A549 (cell line): Measurements from ENCODE around the gene HP.

Source experiments
- CEBPB ChIP-seq, 2 experiments: fragments of >200 bp in 1 of 2; sonication (Bioruptor Twin) in 1 of 2; formaldehyde crosslinking in 1 of 2; IDR thresholded peaks; 2 replicates each; pipeline ENCODE4 v1.6.1; 2012 to 2016
- CHD4 ChIP-seq: fragments of 200-600 bp; sonication (generic); IDR thresholded peaks from 2 replicates; pipeline ENCODE4 v1.6.1; 2016; ENCODE audit warnings: antibody characterized with exemption, mild to moderate bottlenecking, borderline replicate concordance
- CTCF ChIP-seq: fragments of >200 bp; sonication (Bioruptor Twin); formaldehyde crosslinking; IDR thresholded peaks from 3 replicates; pipeline ENCODE4 v1.5.1; 2016
- ESRRA ChIP-seq: fragments of 150-350 bp; IDR thresholded peaks from 2 replicates; pipeline ENCODE4 v1.6.1; 2014; ENCODE audit warnings: mild to moderate bottlenecking, low read length, borderline replicate concordance
- MAX ChIP-seq: IDR thresholded peaks from 2 replicates; pipeline ENCODE4 v1.6.1; 2012
- MAZ ChIP-seq: fragments of 150-350 bp; IDR thresholded peaks from 2 replicates; pipeline ENCODE4 v1.6.1; 2014; ENCODE audit warnings: antibody characterized with exemption, low read depth, low read length, borderline replicate concordance
- POLR2A ChIP-seq: IDR thresholded peaks from 2 replicates; pipeline ENCODE4 v1.6.1; 2012; ENCODE audit warnings: mild to moderate bottlenecking, low read length
- RAD21 ChIP-seq, 2 experiments: fragments of >200 bp in 1 of 2; sonication (Bioruptor Twin) in 1 of 2; formaldehyde crosslinking in 1 of 2; IDR thresholded peaks in 1 of 2; conservative IDR thresholded peaks in 1 of 2; 2 replicates in 1 of 2; 3 replicates in 1 of 2; pipeline ENCODE4 v1.6.1; 2012 to 2018; ENCODE audit warnings: inconsistent platforms in 1 of 2
- RFX5 ChIP-seq: fragments of 450-650 bp; IDR thresholded peaks from 2 replicates; pipeline ENCODE4 v1.7.1; 2014; ENCODE audit warnings: antibody characterized with exemption, mild to moderate bottlenecking, moderate library complexity
- SMC3 ChIP-seq: fragments of >200 bp; sonication (Bioruptor Twin); formaldehyde crosslinking; IDR thresholded peaks from 3 replicates; pipeline ENCODE4 v1.6.1; 2018; ENCODE audit warnings: inconsistent platforms
- SREBF2 ChIP-seq: fragments of 450-650 bp; IDR thresholded peaks from 2 replicates; pipeline ENCODE4 v1.6.1; 2014; ENCODE audit warnings: mild to moderate bottlenecking, moderate library complexity
- TF ChIP-seq, protein P1 (sequence below): fragments of 200-600 bp; sonication (generic); IDR thresholded peaks from 2 replicates; pipeline ENCODE4 v1.6.1; 2016; ENCODE audit warnings: antibody characterized with exemption, mild to moderate bottlenecking, moderate library complexity

GRCh38 chr16:72098936-72099335, 44.6 kb downstream of the HP start:
- TF ChIP-seq POLR2A (no peak), ESRRA (no peak), CHD4 (no peak), SREBF2 (no peak), CTCF (no peak), MAX (no peak), CEBPB (IDR thresholded peaks at IDR 0.05) (no peak), SMC3 (no peak), RFX5 (no peak), MAZ (no peak), RAD21 (conservative IDR thresholded peaks at IDR 0.05 in 1 of 2, IDR thresholded peaks at IDR 0.05 in 1 of 2) (no peak)
- TF ChIP-seq, protein P1, sequence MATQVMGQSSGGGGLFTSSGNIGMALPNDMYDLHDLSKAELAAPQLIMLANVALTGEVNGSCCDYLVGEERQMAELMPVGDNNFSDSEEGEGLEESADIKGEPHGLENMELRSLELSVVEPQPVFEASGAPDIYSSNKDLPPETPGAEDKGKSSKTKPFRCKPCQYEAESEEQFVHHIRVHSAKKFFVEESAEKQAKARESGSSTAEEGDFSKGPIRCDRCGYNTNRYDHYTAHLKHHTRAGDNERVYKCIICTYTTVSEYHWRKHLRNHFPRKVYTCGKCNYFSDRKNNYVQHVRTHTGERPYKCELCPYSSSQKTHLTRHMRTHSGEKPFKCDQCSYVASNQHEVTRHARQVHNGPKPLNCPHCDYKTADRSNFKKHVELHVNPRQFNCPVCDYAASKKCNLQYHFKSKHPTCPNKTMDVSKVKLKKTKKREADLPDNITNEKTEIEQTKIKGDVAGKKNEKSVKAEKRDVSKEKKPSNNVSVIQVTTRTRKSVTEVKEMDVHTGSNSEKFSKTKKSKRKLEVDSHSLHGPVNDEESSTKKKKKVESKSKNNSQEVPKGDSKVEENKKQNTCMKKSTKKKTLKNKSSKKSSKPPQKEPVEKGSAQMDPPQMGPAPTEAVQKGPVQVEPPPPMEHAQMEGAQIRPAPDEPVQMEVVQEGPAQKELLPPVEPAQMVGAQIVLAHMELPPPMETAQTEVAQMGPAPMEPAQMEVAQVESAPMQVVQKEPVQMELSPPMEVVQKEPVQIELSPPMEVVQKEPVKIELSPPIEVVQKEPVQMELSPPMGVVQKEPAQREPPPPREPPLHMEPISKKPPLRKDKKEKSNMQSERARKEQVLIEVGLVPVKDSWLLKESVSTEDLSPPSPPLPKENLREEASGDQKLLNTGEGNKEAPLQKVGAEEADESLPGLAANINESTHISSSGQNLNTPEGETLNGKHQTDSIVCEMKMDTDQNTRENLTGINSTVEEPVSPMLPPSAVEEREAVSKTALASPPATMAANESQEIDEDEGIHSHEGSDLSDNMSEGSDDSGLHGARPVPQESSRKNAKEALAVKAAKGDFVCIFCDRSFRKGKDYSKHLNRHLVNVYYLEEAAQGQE = no peak
